Measurements from ENCODE around the gene GPATCH11.

DNA sequence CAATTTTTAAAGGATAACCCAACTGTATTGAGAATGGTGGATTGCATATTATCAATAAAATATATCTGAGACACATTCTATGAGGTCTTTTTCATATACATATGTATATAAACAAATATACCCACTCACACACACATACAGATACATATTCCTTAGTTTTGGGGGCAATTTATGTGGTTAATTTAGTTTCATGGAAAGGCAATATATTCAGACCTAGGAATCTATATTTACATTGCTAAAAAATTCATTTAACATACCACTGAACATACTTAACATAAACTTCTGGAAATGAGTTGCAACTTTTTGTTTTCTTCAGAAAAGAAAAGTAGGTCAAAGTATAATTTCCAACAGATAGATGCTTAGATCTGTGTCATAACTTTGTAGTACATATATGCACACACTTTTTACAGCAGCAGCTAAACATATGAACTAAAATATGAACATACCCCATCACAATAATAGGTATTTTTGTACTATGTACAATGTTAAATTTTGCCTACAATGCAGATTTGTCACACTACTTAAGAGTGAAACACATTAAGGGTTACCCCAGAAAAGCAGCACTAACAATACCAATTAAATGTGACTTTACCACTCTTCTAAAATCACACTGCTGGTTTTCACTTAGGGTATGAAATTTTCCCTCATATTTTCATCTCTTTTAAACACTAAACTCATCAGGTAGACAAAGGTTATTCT is 23.2 kb upstream of the GPATCH11 start:
- TF ChIP-seq, protein P1, sequence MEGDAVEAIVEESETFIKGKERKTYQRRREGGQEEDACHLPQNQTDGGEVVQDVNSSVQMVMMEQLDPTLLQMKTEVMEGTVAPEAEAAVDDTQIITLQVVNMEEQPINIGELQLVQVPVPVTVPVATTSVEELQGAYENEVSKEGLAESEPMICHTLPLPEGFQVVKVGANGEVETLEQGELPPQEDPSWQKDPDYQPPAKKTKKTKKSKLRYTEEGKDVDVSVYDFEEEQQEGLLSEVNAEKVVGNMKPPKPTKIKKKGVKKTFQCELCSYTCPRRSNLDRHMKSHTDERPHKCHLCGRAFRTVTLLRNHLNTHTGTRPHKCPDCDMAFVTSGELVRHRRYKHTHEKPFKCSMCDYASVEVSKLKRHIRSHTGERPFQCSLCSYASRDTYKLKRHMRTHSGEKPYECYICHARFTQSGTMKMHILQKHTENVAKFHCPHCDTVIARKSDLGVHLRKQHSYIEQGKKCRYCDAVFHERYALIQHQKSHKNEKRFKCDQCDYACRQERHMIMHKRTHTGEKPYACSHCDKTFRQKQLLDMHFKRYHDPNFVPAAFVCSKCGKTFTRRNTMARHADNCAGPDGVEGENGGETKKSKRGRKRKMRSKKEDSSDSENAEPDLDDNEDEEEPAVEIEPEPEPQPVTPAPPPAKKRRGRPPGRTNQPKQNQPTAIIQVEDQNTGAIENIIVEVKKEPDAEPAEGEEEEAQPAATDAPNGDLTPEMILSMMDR (IDR thresholded peaks at IDR 0.05): no peak
- TF ChIP-seq POLR2A (IDR thresholded peaks at IDR 0.05): no peak
